ENCODE results near the gene GPSM1.

Gene GPSM1

GRCh38 chr9:136321561-136321960 lies 5.8 kb upstream of the GPSM1 start:
- H3K9me3 ChIP-seq (ENCODE audit: insufficient read depth, low read length), result no peaks in the 10 kb centered on the region
- H3K9ac ChIP-seq (ENCODE audit: low read length), result no peak overlapping the region
- peaks cover 4% of the 10 kb centered on the region; the same call in 1 of the 2 replicates for H3K4me1 ChIP-seq (ENCODE audit: low read length)
- H3K27ac ChIP-seq (ENCODE audit: low read length), result no peak overlapping the region
- no peaks in the 10 kb centered on the region for H4K20me1 ChIP-seq (ENCODE audit: insufficient read depth, low read length)
- H3K4me3 ChIP-seq (ENCODE audit: low read length), result no peak overlapping the region
- H3K4me2 ChIP-seq (ENCODE audit: low read length), result no peak overlapping the region
- no peaks in the 10 kb centered on the region for H3K36me3 ChIP-seq (replicated peaks; ENCODE audit: low read depth, low read length)
- no peak for TF ChIP-seq EZH2phosphoT487 (IDR thresholded peaks at IDR 0.05; ENCODE audit: low read depth)
- no peak for TF ChIP-seq CTCF (IDR thresholded peaks at IDR 0.05; ENCODE audit: low read depth, low read length)
- no peak overlapping the region for H2AFZ ChIP-seq (ENCODE audit: low read depth, low read length)
- no peaks in the 10 kb centered on the region for H3K79me2 ChIP-seq (ENCODE audit: low read length)
- no peaks in the 10 kb centered on the region for H3K27me3 ChIP-seq (ENCODE audit: low read depth, low read length)

- H3K9ac ChIP-seq (ENCODE audit: low read length), result no peak overlapping the region
- no peak overlapping the region for H3K27ac ChIP-seq (ENCODE audit: low read length)
- peaks cover 9% of the 10 kb centered on the region; the same call in 1 of the 2 replicates for H3K4me1 ChIP-seq (ENCODE audit: low read length)
- no peak overlapping the region for H3K4me3 ChIP-seq (ENCODE audit: low read length)
- no peaks in the 10 kb centered on the region for H3K79me2 ChIP-seq (ENCODE audit: low read length)
- no peak overlapping the region for H2AFZ ChIP-seq (ENCODE audit: low read depth, low read length)
- TF ChIP-seq CTCF (IDR thresholded peaks at IDR 0.05; ENCODE audit: low read depth, low read length) (no peak), EZH2phosphoT487 (IDR thresholded peaks at IDR 0.05; ENCODE audit: low read depth) (no peak)
- H3K27me3 ChIP-seq (ENCODE audit: low read depth, low read length), result no peaks in the 10 kb centered on the region
- H4K20me1 ChIP-seq (ENCODE audit: insufficient read depth, low read length), result no peaks in the 10 kb centered on the region
- H3K9me3 ChIP-seq (ENCODE audit: insufficient read depth, low read length), result no peaks in the 10 kb centered on the region
- H3K4me2 ChIP-seq (ENCODE audit: low read length), result no peak overlapping the region
- no peaks in the 10 kb centered on the region for H3K36me3 ChIP-seq (replicated peaks; ENCODE audit: low read depth, low read length)
Measured at GRCh38 chr9:136322756-136323330, 4.5 kb upstream of the GPSM1 start.

GRCh38 chr9:136323371-136323789 lies 4.0 kb upstream of the GPSM1 start:
- no peak overlapping the region for H3K27ac ChIP-seq (ENCODE audit: low read length)
- H3K9ac ChIP-seq (ENCODE audit: low read length), result no peak overlapping the region
- H3K9me3 ChIP-seq (ENCODE audit: insufficient read depth, low read length), result no peaks in the 10 kb centered on the region
- H2AFZ ChIP-seq (ENCODE audit: low read depth, low read length), result no peak overlapping the region
- TF ChIP-seq EZH2phosphoT487 (IDR thresholded peaks at IDR 0.05; ENCODE audit: low read depth) (no peak), CTCF (IDR thresholded peaks at IDR 0.05; ENCODE audit: low read depth, low read length) (no peak)
- H3K4me3 ChIP-seq (ENCODE audit: low read length), result no peak overlapping the region
- H3K79me2 ChIP-seq (ENCODE audit: low read length), result no peaks in the 10 kb centered on the region
- H4K20me1 ChIP-seq (ENCODE audit: insufficient read depth, low read length), result no peaks in the 10 kb centered on the region
- H3K4me2 ChIP-seq (ENCODE audit: low read length), result no peak overlapping the region
- H3K36me3 ChIP-seq (replicated peaks; ENCODE audit: low read depth, low read length), result no peaks in the 10 kb centered on the region
- H3K4me1 ChIP-seq (ENCODE audit: low read length), result peaks cover 13% of the 10 kb centered on the region; the same call in 1 of the 2 replicates
- H3K27me3 ChIP-seq (ENCODE audit: low read depth, low read length), result no peaks in the 10 kb centered on the region

GRCh38 chr9:136324501-136325300 lies 2.6 kb upstream of the GPSM1 start:
- H3K36me3 ChIP-seq (replicated peaks; ENCODE audit: low read depth, low read length), result no peaks in the 10 kb centered on the region
- no peaks in the 10 kb centered on the region for H4K20me1 ChIP-seq (ENCODE audit: insufficient read depth, low read length)
- no peaks in the 10 kb centered on the region for H3K9me3 ChIP-seq (ENCODE audit: insufficient read depth, low read length)
- no peak overlapping the region for H3K9ac ChIP-seq (ENCODE audit: low read length)
- H3K4me1 ChIP-seq (ENCODE audit: low read length), result peaks cover 18% of the 10 kb centered on the region; the same call in 1 of the 2 replicates
- no peak for TF ChIP-seq CTCF (IDR thresholded peaks at IDR 0.05; ENCODE audit: low read depth, low read length)
- no peak for TF ChIP-seq EZH2phosphoT487 (IDR thresholded peaks at IDR 0.05; ENCODE audit: low read depth)
- no peak overlapping the region for H3K27ac ChIP-seq (ENCODE audit: low read length)
- H3K4me3 ChIP-seq (ENCODE audit: low read length), result no peak overlapping the region
- no peaks in the 10 kb centered on the region for H3K79me2 ChIP-seq (ENCODE audit: low read length)
- no peaks in the 10 kb centered on the region for H3K27me3 ChIP-seq (ENCODE audit: low read depth, low read length)
- H2AFZ ChIP-seq (ENCODE audit: low read depth, low read length), result no peak overlapping the region
- H3K4me2 ChIP-seq (ENCODE audit: low read length), result no peak overlapping the region
